Esophagus squamous epithelium (tissue), 4 donors: ENCODE data around the gene WFDC8.

Source experiments
- POLR2A ChIP-seq, 4 donors: fragments of 450-650 bp; IDR thresholded peaks; one replicate each; pipeline ENCODE4 v1.6.1; 2017; ENCODE audit warnings: antibody characterized with exemption in 4 of 4, mild to moderate bottlenecking in 4 of 4, moderate library complexity in 3 of 4
- TF ChIP-seq, protein P1 (sequence below), 6 experiments: fragments of 450-650 bp in 4 of 6; fragments of 200-600 bp in 2 of 6; sonication (generic) in 2 of 6; IDR thresholded peaks; one replicate each; pipeline ENCODE4 v1.5.1; 2016 to 2019; ENCODE audit warnings: antibody characterized with exemption in 6 of 6, mild to moderate bottlenecking in 4 of 6, moderate library complexity in 4 of 6

DNA sequence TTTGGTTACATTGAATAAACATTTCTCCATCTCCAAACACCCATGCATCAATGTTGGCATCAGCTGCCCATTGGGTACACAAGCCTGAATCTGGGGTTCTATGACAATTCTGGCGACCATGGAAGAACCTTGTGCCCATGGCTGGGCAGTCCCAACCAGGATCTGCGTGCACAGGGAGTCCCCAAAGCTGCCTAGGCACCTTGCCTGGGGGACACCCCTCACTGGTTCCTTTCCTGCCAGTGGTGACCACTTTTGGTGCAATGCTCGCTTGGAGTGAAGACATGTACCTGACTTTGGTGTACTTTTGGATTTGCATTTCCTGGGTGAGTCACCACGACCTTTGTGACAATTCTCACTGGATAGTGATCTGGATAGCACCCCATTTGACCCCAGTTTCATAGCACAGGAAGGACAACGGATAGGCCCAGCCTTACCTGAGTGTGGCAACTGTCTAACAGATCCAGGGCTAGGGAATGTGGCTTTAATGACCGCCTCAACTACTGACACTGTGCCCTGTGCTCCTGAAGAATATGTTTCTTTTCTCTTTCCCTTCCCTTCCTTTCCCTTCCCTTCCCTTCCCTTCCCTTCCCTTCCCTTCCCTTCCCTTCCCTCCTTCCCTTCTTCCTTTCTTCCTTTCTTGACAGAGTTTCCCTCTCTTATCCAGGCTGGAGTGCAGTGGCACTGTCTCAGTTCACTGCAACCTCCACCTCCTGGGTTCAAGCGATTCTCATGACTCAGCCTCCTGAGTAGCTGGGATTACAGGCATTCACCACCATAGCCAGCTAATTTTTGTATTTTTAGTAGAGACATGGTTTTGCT is 70.8 kb downstream of the WFDC8 start:
- TF ChIP-seq, protein P1, sequence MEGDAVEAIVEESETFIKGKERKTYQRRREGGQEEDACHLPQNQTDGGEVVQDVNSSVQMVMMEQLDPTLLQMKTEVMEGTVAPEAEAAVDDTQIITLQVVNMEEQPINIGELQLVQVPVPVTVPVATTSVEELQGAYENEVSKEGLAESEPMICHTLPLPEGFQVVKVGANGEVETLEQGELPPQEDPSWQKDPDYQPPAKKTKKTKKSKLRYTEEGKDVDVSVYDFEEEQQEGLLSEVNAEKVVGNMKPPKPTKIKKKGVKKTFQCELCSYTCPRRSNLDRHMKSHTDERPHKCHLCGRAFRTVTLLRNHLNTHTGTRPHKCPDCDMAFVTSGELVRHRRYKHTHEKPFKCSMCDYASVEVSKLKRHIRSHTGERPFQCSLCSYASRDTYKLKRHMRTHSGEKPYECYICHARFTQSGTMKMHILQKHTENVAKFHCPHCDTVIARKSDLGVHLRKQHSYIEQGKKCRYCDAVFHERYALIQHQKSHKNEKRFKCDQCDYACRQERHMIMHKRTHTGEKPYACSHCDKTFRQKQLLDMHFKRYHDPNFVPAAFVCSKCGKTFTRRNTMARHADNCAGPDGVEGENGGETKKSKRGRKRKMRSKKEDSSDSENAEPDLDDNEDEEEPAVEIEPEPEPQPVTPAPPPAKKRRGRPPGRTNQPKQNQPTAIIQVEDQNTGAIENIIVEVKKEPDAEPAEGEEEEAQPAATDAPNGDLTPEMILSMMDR (IDR thresholded peaks at IDR 0.05) = no peak
- no peak for TF ChIP-seq POLR2A (IDR thresholded peaks at IDR 0.05)
